HG03521 (cell line): ENCODE data around the gene HSPBP1.

Experiments used
- ATAC-seq: cut with Tn5 transposase; IDR thresholded peaks from one replicate; pipeline ENCODE4 v1.9.1; 2021; ENCODE audit warnings: mild to moderate bottlenecking, moderate library complexity; ENCODE audit not compliant: unreplicated experiment

HSPBP1 gene

GRCh38 chr19:55276720-55277430 is 3.0 kb downstream of the HSPBP1 start:
- no peak for ATAC-seq

DNA sequence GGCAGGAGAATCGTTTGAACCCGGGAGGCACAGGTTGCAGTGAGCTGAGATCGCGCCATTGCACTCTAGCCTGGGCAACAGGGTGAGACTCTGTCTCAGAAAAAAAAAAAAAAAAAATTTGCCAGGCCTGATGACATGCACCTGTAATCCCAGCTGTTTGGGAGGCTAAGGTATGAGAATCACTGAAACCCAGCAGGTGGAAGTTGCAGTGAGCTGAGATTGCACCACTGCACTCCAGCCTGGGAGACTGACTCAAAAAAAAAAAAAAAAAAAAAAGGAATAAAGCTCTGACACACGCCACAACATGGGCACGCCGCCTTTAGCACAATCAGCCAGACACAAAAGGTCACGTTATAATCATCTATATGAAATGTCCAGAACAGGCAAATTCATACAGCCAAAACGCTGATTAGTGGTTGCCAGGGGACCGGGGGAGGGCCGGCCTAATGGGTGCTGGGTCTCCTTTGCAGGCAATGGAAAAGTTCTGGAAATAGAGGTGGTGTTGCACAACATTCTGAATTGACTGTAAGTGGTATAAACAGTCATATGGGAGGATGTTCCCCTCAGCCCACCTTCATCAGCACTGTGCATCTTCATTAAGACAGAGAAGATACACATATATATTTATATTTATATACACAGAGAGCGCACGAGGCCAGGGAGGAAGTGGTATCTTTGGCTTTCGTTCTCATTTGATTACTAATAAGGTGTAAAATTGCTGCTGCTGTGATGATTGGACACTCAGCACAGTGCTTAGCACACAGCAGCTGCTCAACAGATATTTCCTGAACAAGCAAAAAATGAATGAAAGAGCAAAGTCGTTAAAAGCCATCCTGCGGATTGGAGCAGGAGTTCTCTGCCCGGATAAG is 3.8 kb downstream of the HSPBP1 start:
- no peak for ATAC-seq

GRCh38 chr19:55273978-55274707 is 5.8 kb downstream of the HSPBP1 start:
- ATAC-seq: no peak

DNA sequence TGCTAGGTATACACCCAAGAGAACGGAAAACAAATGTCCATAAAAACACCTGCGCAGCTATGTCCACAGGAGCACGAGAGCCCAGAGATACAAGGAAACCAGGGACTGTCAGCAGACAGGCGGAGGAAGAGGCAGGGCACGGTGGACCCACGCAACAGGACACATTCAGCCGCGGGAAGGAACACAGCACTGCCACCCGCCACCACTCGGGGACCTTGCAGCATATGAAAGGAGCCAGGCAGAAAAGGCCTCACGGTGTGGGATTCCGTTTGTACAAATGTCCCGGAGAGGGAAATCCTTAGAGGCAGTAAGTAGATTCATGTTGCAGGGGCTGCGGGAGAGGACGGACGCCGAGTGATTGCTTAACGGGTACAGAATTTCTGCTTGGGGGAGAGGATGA is 7.8 kb downstream of the HSPBP1 start:
- no peak for ATAC-seq

DNA sequence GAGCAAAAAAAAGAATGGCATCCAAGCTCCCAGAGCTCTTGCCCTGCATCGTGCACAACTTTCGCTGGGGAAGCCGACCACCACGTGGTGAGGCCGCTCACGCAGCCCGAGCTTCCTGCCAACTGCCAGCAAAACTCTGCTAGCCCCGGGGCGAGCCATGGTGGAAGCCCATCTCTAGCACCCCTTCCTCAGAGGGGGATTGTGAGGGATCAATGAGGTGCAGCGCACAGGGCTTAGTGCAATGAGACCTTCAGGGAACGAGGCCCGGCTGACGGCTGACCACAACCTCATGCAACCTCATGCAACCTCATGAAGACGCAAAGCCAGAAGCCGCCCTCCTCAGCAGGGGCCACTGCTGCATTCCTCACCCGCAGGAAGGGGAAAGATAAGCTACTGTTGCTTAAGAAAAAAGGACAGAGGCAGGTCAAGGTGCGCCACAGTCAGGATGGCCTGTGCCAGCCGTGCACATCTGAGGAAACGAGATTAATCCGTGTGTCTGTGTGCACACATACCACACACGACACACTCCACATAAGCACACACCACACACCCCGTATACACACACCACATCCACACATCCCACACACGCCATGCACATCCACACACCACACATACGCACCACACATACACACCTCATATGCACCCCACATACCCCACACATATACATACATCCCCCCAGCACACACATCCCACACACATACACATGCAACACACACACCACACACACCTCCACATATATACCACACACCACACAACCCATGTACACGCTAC is 9.6 kb downstream of the HSPBP1 start:
- ATAC-seq: no peak

- no peak for ATAC-seq
Observed at GRCh38 chr19:55269299-55269698, 10.6 kb downstream of the HSPBP1 start.

GRCh38 chr19:55266840-55267239 is 13.1 kb downstream of the HSPBP1 start:
- ATAC-seq: no peak

- no peak for ATAC-seq
Observed at GRCh38 chr19:55266404-55266803, 13.5 kb downstream of the HSPBP1 start.

- no peak for ATAC-seq
Observed at GRCh38 chr19:55265723-55266386, 14.1 kb downstream of the HSPBP1 start.

GRCh38 chr19:55265173-55265572 is 14.7 kb downstream of the HSPBP1 start:
- ATAC-seq: no peak

DNA sequence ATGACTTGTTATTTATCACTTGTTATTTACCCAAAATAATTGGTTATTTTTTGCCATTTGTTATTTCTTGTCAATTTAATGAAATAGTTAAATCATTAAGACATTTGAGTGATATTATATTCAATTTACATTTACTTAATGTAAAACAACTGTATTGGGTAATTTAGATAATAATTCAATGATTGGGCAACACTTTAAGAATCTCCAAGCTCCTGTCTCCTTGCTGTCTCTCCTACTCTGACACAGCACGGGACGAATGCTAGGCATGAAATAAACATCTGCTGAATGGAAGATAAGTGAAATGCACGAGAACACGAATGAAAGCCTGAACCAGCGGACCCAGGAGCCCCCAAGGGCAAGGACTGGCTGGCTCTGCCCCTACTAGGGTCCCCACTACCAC is 15.4 kb downstream of the HSPBP1 start:
- ATAC-seq: no peak

DNA sequence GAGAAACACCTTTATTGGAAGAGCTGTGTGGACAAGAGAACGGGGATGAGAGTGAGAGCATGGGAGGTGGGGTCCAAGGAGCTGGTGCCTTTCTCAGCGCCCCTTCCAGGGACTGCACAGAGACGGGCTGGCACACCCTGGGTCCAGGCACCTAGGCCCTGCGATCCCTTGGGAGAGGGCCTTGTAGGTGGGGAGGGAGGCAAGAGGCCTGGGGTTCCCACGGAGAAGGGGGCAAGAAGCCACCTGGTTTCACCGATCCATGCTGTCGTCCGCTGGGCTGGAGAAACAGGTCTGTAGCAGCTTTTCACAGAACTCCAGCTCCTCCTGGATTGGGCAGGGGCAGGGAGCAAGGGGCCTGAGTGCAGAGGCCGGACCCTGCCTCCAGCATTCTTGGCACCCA is 17.6 kb downstream of the HSPBP1 start:
- no peak for ATAC-seq

- ATAC-seq: no peak
Observed at GRCh38 chr19:55261671-55262126, 18.2 kb downstream of the HSPBP1 start.

DNA sequence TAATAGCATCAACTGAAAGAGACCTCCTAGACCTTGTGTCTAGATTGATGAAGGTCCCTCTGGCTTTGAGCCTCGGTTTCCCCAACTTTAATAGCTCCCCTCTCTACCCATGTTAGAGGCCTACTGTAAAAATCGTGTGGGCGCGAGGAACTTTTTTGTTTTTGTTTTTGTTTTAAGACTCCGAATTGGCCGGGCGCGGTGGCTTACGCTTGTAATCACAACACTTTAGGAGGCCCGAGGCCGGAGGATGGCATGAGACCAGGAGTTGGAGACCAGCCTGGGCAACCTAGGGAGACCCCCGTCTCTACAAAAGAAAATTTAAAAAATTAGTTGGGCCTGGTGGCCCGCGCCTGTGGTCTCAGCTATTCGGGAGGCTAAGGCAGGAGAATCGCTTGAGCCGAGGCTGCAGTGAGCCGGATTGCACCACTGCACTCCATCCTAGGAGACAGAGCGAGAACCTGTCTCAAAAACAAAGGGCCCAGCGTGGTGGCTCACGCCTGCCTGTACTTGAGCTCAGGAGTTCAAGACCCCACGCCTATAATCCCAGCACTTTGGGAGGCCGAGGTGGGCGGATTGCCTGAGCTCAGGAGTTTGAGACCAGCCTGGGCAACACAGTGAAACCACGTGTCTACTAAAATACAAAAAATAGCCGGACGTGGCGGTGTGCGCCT is 20.2 kb downstream of the HSPBP1 start:
- no peak for ATAC-seq

DNA sequence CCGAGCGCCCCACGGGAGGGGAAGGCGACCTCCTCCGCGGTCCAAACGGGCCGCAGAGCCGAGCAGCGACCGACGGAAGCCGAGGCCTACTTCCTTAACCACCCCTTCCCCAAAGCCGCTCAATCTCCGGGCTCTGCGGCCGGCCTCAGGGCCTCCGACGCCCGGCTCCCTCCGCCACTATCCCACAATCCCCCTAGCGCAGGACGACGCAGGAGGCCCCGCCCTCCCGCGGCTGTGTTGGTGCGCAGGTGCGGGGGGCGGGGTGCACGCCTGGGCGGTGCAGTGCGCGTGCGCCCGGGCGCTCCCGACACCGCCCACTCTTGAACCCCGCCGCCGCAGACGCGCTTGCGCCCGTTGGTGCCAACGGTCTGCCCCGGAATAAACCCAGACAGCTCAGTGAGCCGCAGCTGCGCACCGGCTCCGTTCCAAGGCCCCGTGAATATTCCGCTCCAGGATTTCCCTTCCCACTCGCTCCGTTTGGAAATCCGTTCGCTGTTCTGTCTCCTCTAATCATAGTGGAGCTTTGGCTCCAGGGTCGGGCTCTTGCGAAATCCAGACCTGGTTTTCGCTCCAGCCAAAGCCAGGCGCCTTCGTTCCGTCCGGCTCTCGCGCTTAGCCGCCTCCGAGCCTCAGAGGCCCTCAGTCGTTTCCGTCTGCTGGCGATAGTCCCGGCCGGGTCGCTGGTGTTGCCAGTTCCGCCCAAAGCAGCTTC is 20.9 kb downstream of the HSPBP1 start, which contains the start of gene PPP6R1:
PPP6R1 (minus strand) TSS at position 190 of the 712 bp plus-strand sequence. CDS start 11,914 bp downstream, outside the sequence.
- peak; percentile 73 for ATAC-seq

DNA sequence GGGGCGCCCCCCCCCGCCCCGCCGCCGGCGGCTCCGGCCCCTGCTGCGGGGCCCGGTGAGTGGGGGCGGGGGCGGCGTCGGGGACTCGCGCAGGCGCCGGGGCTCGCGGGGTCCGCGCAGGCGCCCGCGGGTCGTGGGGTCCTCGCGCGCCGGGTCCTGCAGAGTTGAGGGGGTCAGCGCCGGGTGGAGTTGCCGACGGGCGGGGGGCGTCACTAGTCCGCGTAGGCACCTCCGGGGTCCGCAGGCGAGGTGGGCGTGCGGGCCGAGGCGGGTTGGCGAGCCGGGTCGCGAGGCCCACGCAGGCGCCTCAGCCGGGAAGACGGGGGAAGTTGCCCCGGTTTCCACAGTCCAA is 21.5 kb downstream of the HSPBP1 start:
- ATAC-seq: peak; percentile 15

DNA sequence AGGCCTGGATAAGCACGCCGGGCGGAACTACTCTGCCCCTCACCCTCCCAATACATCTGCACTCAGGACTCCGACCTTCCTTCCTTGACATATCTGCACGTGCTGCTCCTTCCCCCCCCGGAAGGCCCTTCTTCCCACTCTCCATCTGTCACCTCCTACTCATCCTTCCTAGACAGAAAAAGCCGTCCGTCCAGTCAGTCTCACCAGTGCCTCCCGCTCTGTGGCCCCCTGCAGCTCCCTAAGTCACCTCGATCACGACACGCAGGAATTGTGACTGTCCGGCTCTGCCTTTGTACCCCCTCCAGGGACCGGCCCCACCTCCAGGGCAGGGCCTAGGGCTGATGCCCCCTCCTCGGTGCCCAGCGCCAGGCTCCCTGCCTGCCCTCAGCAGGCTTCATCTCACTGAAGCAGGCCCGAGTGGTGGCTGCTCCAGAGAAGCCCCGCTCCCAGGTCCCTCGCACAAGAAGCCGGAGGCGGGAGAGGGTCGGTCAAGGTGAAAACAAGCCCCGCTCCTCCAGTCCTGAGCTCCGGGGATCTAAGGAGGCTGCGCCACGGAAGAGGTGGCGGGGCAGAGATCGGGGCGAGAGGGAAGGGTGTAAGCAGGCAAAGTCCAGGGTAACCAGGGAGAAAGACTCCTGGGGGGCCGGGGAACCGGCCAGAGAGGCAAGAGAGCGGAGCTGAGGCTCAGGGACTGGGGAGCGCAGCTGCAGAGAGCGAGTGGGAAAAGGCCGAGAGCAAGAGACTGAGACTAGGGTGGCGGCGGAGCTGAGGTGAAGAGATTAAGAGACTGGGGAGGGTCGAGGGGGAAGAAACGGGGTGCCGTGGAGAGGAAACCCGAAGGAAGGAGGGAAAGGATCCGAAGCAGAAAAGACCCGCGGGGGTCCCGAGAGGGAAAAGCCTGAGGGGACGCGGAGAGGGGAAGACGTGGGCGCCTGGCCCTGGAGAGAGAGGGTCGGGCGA is 22.2 kb downstream of the HSPBP1 start:
- ATAC-seq: no peak
